ENCODE data around the gene KIAA0753.

Gene KIAA0753

DNA sequence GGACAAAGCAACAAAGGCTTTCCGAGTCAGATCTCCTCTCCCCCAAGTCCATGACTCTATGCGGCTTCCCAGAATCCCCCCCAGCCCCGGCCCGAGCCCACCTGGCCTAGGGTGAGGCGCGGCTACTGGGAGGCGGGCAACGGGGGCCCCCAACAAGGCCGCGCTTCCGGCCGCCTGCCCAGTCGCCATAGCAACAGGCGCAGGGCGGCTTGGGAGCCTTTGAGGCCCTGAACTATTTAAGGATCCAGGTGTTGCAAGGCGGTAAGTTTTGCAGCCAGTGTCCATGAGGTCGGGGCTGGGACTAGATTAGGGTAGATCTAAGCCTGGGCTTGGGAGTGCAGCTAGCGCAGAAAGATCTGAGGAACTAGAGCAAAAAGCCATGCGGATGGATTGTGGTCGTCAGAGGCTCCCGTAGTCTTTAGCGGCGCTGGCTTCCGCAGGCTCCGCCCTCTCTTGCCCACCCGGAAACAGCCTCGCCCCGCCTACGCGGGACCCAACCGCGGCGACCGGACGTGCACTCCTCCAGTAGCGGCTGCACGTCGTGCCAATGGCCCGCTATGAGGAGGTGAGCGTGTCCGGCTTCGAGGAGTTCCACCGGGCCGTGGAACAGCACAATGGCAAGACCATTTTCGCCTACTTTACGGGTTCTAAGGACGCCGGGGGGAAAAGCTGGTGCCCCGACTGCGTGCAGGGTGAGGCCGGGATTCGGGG lies at the start of gene KIAA0753, which contains the start of gene TXNDC17:
KIAA0753 (minus strand) TSS at position 176 of the 711 bp plus-strand sequence. CDS start 5,608 bp downstream, outside the sequence.
TXNDC17 (plus strand) TSS at position 525 of the 711 bp plus-strand sequence; CDS start at position 548, 23 bp downstream.
- DNase-seq (ENCODE audit: low read depth), result peak; percentile 83

DNA sequence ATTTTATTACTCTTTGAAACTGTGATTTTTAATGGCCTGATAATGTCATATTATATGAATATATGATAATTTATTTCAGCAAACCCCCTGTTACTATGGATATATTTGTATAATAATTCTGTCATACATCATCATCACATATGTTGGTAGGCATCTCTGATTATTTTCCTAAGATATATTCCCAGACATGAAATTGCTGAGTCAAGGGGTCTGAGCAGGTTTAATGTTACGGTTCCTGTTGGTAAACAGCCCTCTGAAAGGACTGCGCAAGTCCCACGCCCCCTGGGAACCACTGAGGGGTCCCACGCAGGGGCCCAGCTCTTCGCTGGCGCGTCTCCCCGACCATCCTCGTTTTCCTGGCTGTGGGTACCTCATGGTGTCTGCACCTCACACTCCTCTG lies 48.4 kb upstream of the KIAA0753 start:
- DNase-seq (ENCODE audit: low read depth), result no peak

DNA sequence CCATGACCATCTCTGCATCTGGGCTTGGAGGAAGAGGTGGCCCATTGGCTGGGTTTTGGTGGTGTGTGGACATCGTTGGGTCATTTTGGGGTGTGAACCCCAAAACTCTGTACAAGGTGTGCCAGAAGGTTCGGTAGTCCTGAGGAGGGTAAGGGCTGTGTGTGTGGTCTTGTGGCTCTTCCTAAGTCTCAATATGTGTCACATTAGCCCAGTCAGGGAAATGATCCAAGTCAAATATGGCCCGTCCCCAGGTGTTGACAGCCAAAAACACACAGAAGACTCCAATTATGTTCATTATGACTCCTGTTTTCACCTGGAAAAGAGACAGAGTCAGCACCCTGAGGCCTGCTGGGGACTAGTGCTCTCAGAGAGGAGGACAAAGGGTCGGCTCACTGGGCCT lies 45.5 kb upstream of the KIAA0753 start:
- no peak for DNase-seq (ENCODE audit: low read depth)

DNA sequence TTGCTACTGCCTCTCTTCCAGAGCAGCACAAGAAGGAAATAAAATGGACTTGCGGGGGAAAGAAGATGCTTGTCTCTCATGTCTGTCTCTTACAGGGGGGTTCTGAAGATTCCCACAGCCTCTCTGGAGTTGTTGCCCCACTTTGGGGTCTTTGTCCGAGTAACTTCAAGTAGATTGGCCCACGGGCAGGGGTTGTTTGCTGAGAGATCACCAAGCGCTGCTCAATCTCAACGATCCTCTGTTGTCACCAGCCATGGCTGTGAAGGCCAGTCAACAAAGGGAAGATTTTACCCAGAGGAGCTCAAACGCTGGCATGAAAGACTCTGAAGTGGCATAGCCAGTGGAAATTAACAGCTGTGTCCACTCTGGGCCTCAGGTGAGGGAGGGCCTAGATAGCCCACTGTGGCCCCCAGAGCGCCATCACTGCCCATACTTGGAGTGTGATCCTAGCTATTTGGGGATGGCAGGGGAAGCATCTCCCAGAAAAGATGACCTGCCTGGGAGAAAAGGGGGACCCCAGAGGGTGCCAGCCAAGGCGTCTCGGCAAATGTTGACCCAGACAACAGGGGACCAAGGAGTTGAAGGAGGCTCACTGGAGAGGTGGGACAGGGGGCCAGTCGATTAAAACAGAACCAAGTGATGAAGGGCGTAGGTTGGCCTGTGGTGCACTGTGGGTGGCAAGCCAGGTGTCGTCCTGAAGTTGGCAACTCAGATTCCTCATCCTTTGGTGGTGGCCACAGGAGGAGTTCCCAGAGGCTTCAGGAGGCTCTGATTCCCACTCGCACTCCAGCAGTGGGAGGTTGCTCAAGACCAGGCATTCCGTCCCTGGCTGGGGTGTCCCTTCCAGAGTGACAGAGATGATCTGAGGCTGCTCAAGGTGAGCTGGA lies 44.6 kb upstream of the KIAA0753 start:
- DNase-seq (ENCODE audit: low read depth), result no peak

DNA sequence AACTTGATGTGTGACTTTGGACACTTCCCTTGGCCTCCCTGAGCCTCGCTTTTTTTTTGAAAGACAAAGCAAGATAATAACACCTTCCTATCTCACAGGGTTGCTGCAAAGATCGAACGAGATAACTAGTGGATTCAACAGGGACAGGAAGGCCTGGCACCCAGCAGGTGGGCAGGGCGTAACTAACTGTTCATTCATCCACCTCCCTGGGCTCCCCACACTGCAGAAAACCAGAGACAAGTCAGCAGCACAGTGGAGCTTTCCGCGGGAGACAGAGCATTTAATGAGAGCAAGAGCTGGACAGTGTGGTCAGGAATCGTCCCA lies 43.9 kb upstream of the KIAA0753 start:
- DNase-seq (ENCODE audit: low read depth), result no peak

DNA sequence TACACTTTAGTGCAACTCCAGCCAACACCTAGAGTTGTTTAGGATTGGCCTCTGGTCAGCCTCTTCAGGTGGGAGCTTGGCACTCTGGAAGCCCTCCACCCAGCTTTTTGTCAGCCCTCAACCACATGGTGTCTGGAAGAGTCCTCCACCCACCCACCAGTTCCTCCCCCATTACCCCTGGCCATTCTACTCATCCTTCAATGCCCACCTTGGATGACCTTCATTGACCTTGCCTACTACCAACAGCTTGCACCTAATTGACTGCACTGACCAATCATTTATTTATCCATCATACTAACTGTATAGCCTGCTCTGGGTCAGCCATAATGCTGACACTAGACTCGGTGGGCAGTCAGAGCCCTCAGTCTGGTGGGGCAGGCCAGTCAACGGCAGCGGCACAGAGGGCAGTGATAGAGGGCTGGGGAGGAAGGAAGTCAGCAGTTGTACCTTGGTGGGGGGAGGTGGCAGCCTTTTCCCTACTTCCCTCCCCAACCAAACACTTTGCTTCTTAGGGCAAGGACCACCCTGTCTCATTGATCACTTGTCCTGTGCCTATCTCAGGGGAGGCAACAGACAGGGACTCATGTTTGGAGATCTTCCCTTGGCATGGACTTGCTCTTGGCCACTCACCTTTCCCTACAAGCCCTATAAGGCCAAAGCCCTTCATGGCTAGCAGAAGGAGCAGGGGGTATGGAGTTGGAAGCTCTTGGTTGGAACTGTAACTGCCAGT lies 43.4 kb upstream of the KIAA0753 start:
- DNase-seq (ENCODE audit: low read depth), result no peak

DNA sequence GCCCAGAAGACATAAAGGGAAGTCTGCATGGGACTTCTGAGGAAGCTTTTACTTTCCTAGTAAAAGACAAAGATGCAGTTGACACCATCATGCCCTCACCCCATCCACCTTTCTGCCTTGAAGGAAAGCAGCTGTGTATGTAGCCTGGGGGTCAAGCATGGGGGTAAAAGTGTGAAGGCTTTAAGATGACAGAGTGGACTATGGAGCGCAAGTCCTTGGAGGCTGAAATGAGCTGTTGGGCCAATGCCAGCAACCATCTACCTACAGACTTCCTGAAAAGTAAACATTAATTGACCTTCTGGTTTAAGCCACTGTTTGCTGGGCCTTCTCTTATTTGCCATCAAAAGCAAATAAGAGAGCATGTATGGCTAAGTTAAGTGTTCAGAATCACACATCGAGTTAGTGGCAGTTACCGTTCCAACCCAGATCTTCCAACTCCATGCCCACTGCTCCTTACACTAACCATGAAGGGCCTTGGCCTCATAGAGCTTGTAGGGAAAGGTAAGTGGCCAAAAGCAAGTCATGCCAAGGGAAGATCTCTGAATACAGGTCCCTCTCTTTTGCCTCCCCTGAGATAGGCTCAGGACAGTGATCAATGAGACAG lies 42.7 kb upstream of the KIAA0753 start:
- DNase-seq (ENCODE audit: low read depth), result no peak

DNA sequence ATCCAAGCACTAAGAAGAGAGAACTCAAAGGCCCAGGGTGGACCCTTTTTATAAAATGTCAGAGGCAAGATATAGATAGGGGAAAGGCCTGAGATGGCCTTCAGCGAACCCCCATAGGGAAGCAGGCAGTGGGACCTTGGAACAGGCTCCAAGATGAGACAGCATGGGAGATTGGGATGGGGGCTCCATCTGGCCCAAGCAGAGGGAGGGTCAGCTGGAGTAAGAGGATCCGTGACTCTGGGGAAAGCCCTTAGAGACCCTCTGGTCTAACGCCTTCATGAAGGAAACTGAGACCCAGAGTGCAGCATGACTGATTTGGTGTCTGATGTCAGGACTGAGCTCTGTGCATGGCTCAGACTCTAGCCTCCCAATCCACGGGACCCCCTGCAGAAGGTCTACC lies 41.8 kb upstream of the KIAA0753 start:
- DNase-seq (ENCODE audit: low read depth), result no peak

DNA sequence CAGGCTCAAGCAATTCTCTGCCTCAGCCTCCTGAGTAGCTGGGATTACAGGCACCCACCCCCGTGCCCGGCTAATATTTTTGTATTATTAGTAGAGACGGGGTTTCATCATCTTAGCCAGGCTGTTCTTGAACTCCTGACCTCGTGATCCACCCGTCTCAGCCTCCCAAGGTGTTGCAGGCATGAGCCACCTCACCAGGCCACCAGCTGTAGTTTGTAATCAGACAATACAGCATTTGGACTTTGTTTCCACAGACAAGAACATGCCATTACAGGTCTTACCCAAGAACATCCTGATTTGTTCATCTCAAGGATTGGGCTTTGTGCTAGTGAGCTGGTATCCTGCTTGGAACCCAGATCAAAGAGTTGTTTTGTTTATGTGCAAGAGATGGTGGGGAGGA lies 41.2 kb upstream of the KIAA0753 start:
- DNase-seq (ENCODE audit: low read depth), result no peak

DNA sequence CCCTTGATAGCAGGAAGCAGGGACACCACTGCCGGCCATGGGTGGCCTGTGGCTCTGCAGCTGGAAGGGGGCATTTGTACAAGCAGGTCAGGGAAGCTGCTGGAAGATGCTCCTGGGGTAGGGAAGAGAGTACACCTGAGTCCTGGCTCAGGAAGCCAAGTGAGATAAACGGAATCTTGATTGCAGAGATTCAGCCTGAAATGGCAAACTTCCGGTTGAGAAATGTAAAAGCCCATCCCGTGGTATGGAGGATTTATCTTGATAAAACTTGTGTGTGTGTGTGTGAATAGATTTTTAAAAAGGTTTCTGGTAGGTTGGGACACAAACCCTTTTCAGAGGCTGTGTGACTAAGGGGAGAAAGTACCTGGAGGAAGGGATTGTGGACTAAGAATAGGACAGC lies 40.7 kb upstream of the KIAA0753 start:
- DNase-seq (ENCODE audit: low read depth), result no peak

DNA sequence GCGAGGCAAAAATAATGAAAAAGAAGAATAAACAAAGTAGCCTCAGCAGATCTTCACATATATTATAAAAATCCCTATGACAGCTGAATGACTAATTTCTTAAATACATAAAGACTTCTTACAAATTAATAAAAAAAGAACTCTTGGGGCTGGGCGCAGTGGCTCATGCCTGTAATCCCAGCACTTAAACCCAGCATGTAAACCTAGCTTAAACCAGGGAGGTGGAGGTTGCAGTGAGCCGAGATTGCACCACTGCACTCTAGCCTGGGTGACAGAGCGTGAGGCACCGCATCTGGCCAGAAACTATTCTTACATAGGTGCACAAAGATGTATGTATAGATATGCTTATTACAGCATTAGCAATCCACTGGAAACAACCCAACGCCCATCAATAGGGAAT lies 38.7 kb upstream of the KIAA0753 start:
- DNase-seq (ENCODE audit: low read depth), result no peak

DNA sequence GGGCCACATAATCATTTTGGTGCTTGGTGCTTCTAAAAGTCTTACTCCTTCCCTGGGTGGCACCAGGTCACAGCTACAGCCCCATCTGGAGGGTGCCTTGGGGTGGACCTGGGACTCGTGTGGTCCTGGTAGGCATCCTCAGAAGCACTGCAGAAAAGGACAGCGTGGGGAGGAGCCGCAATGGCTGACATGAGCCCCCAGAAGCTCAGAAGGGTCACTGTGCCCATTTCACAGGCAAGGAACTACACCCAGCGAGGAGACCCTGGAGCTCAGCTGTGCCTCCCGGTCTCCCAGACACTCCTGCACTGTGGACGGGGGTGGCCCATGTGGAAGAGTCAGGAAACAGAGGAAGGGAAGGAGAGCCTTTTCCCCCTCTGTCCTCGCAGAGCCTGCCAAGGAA lies 37.4 kb upstream of the KIAA0753 start:
- no peak for DNase-seq (ENCODE audit: low read depth)

DNA sequence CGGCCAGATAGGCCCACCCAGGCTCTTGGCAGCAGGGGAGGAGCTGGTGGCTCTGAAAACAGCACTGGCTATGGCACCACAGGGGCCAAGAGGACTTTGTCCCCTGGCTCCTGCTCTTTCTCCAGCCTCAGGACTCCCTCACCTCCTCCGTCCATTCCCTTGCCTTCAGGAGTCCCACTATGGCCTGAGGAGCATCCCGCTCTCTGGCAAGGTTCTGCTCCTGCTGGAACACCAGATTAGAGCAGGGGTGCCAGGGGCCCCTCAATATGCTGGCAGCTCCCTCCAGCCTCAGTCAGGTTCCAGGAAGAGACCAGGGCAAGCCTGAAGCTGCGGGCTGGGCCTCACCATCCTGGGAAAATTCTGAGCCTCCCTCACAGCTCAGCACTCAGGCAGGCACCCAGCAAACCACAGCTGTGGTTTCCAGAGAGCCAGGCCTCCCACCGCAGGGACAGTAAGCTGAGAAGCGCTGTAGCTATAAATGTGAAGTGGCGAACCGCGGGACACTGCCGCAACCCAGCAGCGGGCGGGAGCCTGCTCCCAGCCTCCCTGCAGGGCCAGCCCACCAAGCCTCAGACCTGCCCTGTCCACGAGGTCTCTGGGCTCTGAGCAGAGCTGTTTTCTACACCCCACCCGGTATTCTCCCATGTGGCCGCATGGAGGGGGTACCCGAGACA lies 36.8 kb upstream of the KIAA0753 start:
- DNase-seq (ENCODE audit: low read depth), result no peak

DNA sequence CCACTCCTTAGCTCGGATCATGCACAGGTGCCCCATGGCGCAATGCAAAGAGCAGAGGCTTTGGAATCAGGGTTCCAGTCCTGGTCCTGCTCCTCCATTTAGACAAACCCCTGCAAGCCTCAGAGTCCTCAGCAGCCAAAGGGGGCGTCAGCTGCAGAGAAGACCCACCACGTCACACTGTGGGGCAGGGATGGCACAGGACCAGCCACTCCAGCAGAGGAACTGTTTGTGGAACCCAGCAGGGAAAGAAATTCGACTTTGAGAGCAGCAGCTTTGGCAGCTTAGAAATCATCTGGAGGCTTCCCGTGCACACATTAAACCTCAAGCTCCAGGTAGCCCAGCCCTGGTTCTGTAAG lies 36.3 kb upstream of the KIAA0753 start:
- no peak for DNase-seq (ENCODE audit: low read depth)

DNA sequence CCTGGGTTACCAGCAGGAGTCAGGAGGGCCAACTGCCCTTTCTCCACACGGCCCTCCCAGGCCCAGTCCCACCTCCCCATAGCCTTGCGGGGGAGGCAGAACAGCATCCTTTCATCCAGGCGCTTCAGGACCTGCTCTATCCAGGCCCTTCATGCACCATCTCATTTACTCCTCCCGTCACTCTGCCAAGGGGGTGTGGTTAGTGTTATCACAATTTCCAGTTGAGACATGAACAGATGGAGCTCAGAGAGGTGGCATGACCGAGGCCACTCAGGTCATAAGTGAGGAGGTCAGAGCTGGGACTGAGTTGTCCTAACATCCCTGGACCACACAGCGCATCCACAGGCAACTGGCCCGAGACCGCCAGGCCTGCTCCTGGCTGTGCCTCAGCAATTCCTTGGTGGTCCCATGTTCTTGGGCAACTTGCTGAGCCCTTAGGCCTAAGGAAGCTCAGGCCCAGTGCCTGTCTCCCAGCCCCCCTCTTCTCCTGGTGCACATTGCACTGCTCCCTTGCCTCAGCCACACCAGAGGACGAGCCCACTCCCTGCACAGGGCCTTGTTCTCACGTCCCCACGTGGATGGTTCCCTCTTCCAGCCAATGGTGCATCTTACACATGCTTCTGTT lies 34.8 kb upstream of the KIAA0753 start:
- no peak for DNase-seq (ENCODE audit: low read depth)

DNA sequence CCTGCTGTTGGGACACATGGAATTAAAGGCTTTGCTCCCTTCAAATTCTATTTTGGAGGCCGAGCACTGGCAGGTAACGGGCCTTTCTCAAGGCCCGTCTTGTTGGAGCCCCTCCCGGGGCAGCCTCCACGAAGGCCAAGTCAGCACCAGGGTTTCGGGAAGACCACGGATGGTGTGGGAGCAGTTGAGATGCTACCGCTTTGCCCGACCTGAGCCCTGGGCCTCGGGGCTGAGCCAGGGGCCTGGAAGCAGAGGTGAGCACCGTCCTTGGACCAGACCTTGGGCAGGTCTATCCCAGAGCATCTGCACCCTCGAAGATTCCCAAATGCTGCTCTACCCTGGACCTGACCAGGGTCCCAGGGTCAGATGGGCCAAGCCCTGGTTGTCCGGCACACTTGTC lies 34.1 kb upstream of the KIAA0753 start:
- no peak for DNase-seq (ENCODE audit: low read depth)

DNA sequence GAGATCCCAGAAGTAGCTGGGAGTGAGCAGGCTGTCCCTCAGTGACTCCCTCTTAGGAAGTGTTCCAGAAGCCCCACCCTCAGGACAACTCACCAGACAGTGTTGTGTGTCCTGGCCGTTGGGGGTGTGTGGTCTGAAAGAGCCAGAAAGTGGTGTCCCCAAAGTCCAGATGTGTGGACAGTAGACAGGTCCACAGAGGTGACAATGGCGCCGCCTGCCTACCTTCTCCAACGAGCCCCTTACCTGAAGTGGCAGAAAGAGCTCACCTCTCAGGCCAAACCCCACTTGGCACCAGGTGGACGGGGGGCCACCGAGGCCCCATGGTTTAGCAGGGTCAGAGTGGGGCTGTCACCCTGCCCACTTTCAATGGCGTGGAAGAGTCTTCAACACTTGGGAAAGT lies 30.9 kb upstream of the KIAA0753 start:
- no peak for DNase-seq (ENCODE audit: low read depth)

DNA sequence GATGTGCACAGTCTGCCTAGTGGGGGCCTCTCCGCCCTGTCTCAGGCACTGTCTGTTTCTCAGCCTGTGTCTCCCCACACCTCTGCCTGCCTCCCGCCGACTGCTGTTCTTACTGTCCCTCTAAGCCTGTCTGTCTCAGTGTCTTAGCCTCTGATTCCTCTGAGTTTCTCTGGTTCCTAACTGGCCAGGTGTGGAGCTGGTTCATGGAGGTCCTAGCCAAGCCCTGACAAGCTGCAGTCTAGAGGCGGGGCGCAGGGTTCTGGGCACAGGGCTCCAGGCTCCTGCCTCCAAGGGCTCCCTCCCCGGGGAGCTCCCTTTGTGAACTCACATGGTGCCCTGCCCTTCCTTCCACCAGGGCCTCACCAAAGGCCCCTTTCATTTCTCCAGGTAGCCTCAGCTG lies 30.5 kb upstream of the KIAA0753 start:
- no peak for DNase-seq (ENCODE audit: low read depth)

DNA sequence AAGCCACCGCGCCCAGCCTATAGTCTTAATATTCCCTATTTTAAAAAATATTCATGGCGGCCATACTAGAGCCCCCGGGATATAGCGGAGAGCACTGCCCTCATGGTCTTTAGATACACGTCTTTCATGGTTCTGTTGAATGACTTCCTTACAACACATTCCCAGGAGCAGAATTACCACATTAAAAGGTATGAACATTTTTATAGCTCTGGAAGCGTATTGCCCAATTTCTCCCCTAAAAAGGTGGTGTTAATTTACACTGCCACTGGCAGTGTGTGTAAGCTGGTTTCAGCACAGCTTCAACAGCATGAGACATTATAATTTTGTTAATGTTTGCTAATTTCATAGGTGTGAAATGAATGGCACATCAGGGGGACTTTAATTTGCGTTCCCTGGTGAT lies 30.1 kb upstream of the KIAA0753 start:
- no peak for DNase-seq (ENCODE audit: low read depth)

DNA sequence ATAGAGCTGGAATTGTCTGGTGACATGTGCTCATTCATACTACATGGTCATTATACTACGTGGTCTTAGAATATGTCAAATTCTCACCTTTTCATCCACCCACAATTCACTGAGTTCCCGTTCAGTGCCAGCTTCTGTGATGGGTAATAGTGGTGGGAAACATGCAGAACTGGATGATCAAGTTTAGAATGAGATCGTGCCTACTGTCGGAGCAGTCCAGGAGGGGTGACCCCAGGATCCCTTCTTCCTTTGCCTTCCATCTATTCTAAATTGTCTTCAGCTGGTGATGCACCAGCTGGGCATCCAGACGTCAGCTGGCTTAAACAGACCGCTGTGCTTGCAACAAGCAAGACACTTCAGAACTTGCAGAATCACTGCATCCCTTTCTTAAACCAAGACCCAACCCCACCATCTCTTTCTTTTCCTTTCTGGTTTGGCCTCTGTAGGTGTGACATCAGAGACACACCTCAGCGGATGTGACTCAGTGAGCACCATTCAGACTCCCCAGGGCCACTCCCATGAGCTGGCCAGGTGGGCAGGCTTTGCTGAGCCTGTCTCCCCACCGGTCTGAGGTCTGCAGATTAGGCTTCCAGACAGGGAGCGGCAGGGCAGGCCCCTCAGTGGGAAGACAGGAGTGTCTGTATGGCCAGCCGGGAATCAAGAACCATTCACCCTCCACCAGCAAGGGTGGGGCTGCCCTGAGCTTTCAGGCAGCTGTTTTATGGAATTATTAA lies 29.1 kb upstream of the KIAA0753 start:
- no peak for DNase-seq (ENCODE audit: low read depth)
